ENCODE results near the gene MUS81. TPM values are rescaled to one million over a fixed set of nuclear protein-coding genes. Genes with fewer than 3 reads are reported as not detected.

The MUS81 gene
- total and polyA plus RNA-seq, 2 of the 13 experiments (the other 11 are each of a cell fraction or from before 2014, with no cell fraction given): 25.6 to 30.2 TPM

- no peak for TF ChIP-seq PATZ1 (CRISPR knock-in tag; IDR thresholded peaks at IDR 0.05)
- TF ChIP-seq GATAD2A (CRISPR knock-in tag; IDR thresholded peaks at IDR 0.05): no peak
- TF ChIP-seq ZNF7 (CRISPR knock-in tag; IDR thresholded peaks at IDR 0.05): no peak
- TF ChIP-seq CEBPG (CRISPR knock-in tag; IDR thresholded peaks at IDR 0.05): no peak
- TF ChIP-seq ZNF512B (CRISPR knock-in tag; IDR thresholded peaks at IDR 0.05; ENCODE audit: borderline replicate concordance): no peak
These were observed 388 bp upstream of the MUS81 start (continued) for GRCh38 chr11:65859812-65860277.

- ChIA-PET POLR2A (interaction anchor here (0.7 to 5.4 kb wide), 5 partner anchors 10 to 141 kb away, joined by 3 to 81 read pairs (median 20); partner anchors contain the start of genes BANF1, CCDC85B, EFEMP2 and EIF1AD), CTCF (ENCODE audit: low intra/inter-chr PET ratio, low total read pairs) (interaction anchor here (1.4 to 1.9 kb wide), 3 partner anchors 23 to 150 kb away, joined by 3 to 7 read pairs (median 6); no protein-coding TSS in a partner anchor)
- WGBS (ENCODE audit: low lambda C conversion rate): 7% methylated on average over 12 of the region's 14 CpGs
- Histone ChIP-seq H3K36me3 (replicated peaks in 1 of 2; ENCODE audit: control insufficient read depth in 1 of 2, insufficient read depth in 2 of 2, low read length in 2 of 2) (peaks cover 14 to 43% of the 10 kb centered on the region in 2 experiments; a peak in 4 of 5 replicates), H3K27ac (ENCODE audit: extremely low read length, insufficient read depth, low read length) (peak overlapping the region; percentile 90), H3K9ac (ENCODE audit: insufficient read depth, low read depth, low read length) (peak overlapping the region; percentile 89), H2AFZ (ENCODE audit: low read length) (no peak overlapping the region), H3K4me1 (ENCODE audit: insufficient read depth, low read length) (peaks cover 35% of the 10 kb centered on the region), H3K79me2 (ENCODE audit: insufficient read depth, low read length) (peaks cover 26% of the 10 kb centered on the region), H4K20me1 (ENCODE audit: insufficient read depth, low read length) (peaks cover 15% of the 10 kb centered on the region), H3K4me3 (replicated peaks in 1 of 3; ENCODE audit: insufficient read depth in 1 of 3, low read depth in 2 of 3, low read length in 3 of 3) (peak overlapping the region; percentile 80 to 99 (median 89)), H3K27me3 (ENCODE audit: control insufficient read depth in 1 of 2, insufficient read depth in 2 of 2, low read length in 2 of 2) (no peaks in the 10 kb centered on the region; a peak in 1 of 5 replicates), H3K9me3 (ENCODE audit: low read length) (no peaks in the 10 kb centered on the region), H3K4me2 (ENCODE audit: low read depth, low read length) (peak overlapping the region; percentile 100)
- FAIRE-seq (no peak), ATAC-seq (no peak), DNase-seq (ENCODE audit: low spot score) (no peak)
- no TSS peak for BruUV-seq (replicated peaks)
- intact Hi-C loops (cut with micrococcal nuclease; ENCODE audit: unreplicated experiment): no loop called here
- in situ Hi-C loops (cut with HindIII; ENCODE audit: extremely low pct_ligation_motif_present, low pct_unique_long_range_greater_than_20kb): no loop called here
- TF ChIP-seq SATB2 (CRISPR knock-in tag; IDR thresholded peaks at IDR 0.05) (0 out of 2 replicates have a peak, but pooled peaks have one; percentile 15), RARG (CRISPR knock-in tag; IDR thresholded peaks at IDR 0.05; ENCODE audit: low read depth) (0 out of 2 replicates have a peak, but pooled peaks have one; percentile 8), ATF4 (CRISPR knock-in tag; IDR thresholded peaks at IDR 0.05) (peak in 1 of 2 experiments; percentile 64; a peak in 2 of 4 replicates), CHCHD3 (CRISPR knock-in tag; IDR thresholded peaks at IDR 0.05) (no peak), ZBTB8A (CRISPR knock-in tag; IDR thresholded peaks at IDR 0.05; ENCODE audit: borderline replicate concordance, low read depth) (no peak), ZNF652 (CRISPR knock-in tag; IDR thresholded peaks at IDR 0.05; ENCODE audit: borderline replicate concordance, low read depth) (peak; percentile 75), ZNF44 (CRISPR knock-in tag; IDR thresholded peaks at IDR 0.05) (0 out of 2 replicates have a peak, but pooled peaks have one; percentile 4), ZNF569 (CRISPR knock-in tag; IDR thresholded peaks at IDR 0.05; ENCODE audit: borderline replicate concordance) (0 out of 2 replicates have a peak, but pooled peaks have one; percentile 4), GATAD2A (CRISPR knock-in tag; IDR thresholded peaks at IDR 0.05) (no peak), FOSL2 (CRISPR knock-in tag; IDR thresholded peaks at IDR 0.05) (no peak), TMF1 (CRISPR knock-in tag; IDR thresholded peaks at IDR 0.05; ENCODE audit: low read depth) (no peak), ZNF354B (CRISPR knock-in tag; IDR thresholded peaks at IDR 0.05) (no peak), GATAD1 (CRISPR knock-in tag; IDR thresholded peaks at IDR 0.05) (no peak), MYC (CRISPR knock-in tag; IDR thresholded peaks at IDR 0.05; ENCODE audit: borderline replicate concordance) (0 out of 2 replicates have a peak, but pooled peaks have one; percentile 5), KLF12 (CRISPR knock-in tag; IDR thresholded peaks at IDR 0.05; ENCODE audit: borderline replicate concordance) (peak; percentile 8; the same call in 1 of the 2 replicates)
These were observed 902 bp downstream of the MUS81 start for GRCh38 chr11:65861165-65861505.

All from HepG2 (cell line).